Choroid plexus epithelial cell (primary cell): ENCODE results near the gene HSPA1B.

ENCODE experiments used
- DNase-seq: peaks from one replicate; pipeline ENCODE4 v3.0.0-alpha.2; 2010; ENCODE audit warnings: low read depth
- H3K4me3 ChIP-seq: 2 replicates; pipeline ENCODE4 v1.5.1; 2011; ENCODE audit warnings: low read depth, mild to moderate bottlenecking, control low read depth, low read length, moderate library complexity
- TF ChIP-seq, protein P1 (sequence below): conservative IDR thresholded peaks from 2 replicates; pipeline ENCODE4 v1.5.1; 2011; ENCODE audit warnings: low read depth, mild to moderate bottlenecking, control low read depth, inconsistent platforms, low read length, moderate library complexity

HSPA1B gene

DNA sequence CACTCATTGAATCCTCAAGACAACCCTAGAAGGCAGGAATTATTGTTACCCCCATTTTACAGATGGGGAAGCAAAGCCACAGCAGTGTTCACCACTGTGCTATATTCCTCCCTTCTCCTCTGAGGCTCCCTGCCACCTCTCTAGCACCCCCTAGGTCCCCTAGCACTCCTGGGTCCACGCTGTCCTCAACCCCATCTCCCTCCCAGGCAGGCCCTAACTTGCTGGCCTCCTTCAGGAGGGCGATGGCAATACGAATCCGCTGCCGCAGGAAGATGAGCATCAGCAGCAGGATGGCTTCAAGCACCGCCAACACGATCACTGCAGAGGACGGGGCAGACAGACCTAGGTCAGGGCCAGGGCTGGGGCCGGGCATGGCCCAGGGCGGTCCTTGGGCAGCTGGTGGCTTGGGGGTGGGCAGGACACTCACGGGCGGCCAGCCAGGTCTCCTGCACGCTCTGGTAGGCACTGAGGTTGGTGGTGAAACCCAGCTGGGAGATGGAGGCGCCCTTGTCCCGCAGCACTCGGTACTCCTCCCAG is 42.9 kb downstream of the HSPA1B start:
- TF ChIP-seq, protein P1, sequence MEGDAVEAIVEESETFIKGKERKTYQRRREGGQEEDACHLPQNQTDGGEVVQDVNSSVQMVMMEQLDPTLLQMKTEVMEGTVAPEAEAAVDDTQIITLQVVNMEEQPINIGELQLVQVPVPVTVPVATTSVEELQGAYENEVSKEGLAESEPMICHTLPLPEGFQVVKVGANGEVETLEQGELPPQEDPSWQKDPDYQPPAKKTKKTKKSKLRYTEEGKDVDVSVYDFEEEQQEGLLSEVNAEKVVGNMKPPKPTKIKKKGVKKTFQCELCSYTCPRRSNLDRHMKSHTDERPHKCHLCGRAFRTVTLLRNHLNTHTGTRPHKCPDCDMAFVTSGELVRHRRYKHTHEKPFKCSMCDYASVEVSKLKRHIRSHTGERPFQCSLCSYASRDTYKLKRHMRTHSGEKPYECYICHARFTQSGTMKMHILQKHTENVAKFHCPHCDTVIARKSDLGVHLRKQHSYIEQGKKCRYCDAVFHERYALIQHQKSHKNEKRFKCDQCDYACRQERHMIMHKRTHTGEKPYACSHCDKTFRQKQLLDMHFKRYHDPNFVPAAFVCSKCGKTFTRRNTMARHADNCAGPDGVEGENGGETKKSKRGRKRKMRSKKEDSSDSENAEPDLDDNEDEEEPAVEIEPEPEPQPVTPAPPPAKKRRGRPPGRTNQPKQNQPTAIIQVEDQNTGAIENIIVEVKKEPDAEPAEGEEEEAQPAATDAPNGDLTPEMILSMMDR, result no peak
- H3K4me3 ChIP-seq, result no peak overlapping the region
- DNase-seq, result no peak

DNA sequence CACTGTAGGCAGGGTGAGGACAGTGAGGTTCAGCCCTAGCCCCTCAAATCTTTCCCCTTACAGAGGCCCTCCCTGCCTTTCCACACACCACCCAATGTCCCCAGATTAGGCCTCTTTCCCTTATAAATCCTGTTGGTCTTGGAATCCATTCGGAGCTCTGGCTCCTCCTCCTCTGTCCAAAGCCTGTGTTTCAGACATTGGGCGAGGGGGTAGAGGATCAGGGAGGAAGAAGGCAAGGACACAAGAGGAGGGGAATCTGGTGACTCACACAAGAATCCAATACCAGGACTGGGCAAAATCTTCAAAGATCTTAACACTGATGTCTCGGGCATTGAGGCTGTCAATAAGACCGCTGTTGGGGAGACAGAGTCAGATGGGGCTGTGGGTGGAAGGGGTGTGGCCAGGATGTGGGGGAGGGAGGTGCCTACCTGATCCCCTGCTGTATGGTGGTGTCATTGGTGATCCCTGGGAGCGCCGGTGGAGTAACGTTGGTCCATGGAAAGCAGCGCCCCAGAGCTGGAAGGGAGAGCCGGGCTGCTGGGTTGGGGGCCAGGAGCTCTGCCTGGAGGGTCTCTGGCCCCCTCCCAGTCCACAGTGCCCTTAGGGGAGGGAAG is 43.6 kb downstream of the HSPA1B start:
- peak; percentile 16 for DNase-seq
- TF ChIP-seq, protein P1, result no peak

DNA sequence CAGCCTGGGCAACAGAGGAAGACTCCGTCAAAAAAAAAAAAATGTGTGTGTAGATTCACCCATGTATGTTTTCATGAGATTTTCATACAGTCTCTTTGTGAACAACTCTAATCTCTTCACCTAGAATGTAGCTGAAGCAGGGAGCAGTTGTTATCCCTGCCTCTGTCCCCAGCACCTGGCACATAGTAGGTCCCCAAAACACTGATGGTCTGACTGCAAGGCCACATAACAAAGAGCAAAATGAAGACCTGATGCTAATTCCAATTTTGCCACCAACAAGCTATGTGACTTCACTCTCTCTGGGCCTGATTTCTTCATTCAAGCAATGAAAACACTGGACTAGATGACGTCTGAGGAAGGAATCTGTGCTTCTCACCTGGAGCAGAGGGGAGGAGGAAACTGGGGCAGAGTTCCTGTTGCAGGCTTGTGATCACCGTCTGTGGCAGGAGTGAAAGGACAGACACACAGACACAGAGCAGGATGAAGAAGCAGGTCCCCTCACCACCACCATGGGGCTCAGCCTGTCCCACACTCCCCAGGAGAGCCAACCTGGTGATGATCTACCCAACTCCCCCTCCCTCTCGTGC is 46.6 kb downstream of the HSPA1B start:
- no peak for DNase-seq

More for the DNA sequence above, 43.6 kb downstream of the HSPA1B start:
- no peak overlapping the region for H3K4me3 ChIP-seq

DNA sequence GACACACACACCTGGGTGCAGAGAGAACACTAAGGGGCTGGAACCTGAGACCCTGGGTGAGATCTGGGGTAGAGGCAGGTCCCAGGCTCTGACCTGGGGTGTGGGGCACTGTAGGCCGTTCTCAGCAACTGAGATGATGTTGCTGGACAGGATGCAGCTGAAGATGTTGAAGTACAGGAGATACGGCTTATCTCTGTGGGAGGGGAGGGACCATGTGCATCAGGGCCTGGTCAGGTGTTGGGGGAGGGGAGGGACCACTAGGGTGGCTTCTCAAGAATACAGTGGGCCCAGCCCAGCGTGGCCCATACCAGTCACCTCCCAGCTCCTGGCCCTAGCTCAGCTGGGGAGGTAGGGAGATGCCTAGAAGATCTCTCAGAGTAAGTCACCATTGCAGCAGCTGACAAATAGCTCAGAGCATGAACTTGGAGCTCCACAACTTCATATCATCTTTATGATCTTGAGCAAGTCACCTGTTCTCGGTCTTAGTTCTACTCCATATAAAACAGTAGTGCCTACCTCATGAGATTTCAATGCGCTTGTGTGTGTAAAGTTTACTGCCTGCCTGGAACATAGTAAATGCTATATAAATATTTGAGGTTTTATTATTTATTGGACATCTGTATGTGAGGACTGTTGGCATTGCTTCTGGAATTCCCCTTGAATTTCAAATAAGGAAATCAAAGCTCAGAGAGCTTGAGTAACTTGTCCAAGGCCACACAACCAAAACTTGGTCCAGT is 47.5 kb downstream of the HSPA1B start:
- TF ChIP-seq, protein P1, result no peak
- no peak overlapping the region for H3K4me3 ChIP-seq
- DNase-seq, result no peak

More for the DNA sequence above, 46.6 kb downstream of the HSPA1B start:
- TF ChIP-seq, protein P1, result no peak
- no peak overlapping the region for H3K4me3 ChIP-seq

DNA sequence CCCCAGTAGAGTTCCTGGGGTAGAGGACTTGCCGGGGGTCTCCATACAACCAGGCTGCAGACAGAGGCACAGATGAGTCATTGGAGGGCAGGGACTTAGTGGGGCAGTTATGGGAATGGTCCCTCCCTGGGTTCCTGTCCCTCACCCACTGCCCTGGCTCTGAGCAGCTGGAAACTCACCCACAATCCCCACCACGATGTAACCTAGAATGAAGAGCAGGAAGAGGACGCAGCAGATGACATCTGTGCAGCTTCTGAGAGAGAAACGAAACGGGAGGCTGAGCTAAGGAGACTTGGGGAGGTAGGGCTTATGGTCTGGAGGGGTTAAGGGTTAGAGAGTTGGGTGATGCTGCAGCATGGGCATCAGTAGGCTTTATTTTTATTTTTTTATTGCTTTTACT is 48.3 kb downstream of the HSPA1B start:
- no peak overlapping the region for H3K4me3 ChIP-seq
- no peak for DNase-seq
- TF ChIP-seq, protein P1, result no peak

DNA sequence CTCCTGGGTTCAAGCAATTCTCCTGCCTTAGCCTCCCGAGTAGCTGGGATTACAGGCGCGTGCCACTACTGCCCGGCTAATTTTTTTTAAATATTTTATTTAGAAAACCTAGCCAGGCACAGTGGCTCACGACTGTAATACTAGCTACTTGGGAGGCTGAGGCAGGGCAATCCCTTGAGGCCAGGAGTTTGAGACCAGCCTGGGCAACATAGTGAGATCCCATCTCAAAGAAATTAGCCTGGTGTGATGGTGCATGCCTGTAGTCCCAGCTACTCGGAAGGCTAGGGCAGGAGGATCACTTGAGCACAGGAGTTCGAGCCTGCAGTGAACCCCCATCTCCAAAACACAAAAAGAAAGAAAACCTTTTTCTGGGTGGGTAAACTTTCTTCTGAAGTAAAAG is 48.8 kb downstream of the HSPA1B start:
- no peak overlapping the region for H3K4me3 ChIP-seq
- DNase-seq, result no peak
- TF ChIP-seq, protein P1, result no peak
